AG09309 (cell line): ENCODE data around the gene STK32B.

Experiments
- DNase-seq: peaks from one replicate; pipeline ENCODE4 v3.0.0-alpha.2; 2010; ENCODE audit warnings: low read depth
- H3K4me3 ChIP-seq: 2 replicates; pipeline ENCODE4 v1.5.1; 2011; ENCODE audit warnings: mild to moderate bottlenecking, low read depth, low read length, moderate library complexity; ENCODE audit not compliant: control insufficient read depth
- CTCF ChIP-seq: IDR thresholded peaks from 2 replicates; pipeline ENCODE4 v1.5.1; 2011; ENCODE audit warnings: mild to moderate bottlenecking, low read depth, low read length, inconsistent platforms; ENCODE audit not compliant: insufficient read depth, control insufficient read depth; ENCODE audit errors: missing control alignments

The STK32B gene

GRCh38 chr4:5072948-5073347 is 21.7 kb downstream of the STK32B start:
- no peak overlapping the region for H3K4me3 ChIP-seq
- DNase-seq, result no peak
- TF ChIP-seq CTCF, result no peak

GRCh38 chr4:5078009-5078408 is 26.7 kb downstream of the STK32B start:
- no peak for TF ChIP-seq CTCF
- no peak for DNase-seq

GRCh38 chr4:5079581-5079980 is 28.3 kb downstream of the STK32B start:
- no peak overlapping the region for H3K4me3 ChIP-seq
- TF ChIP-seq CTCF, result no peak
- no peak for DNase-seq

More at GRCh38 chr4:5078009-5078408, 26.7 kb downstream of the STK32B start:
- no peak overlapping the region for H3K4me3 ChIP-seq

- no peak overlapping the region for H3K4me3 ChIP-seq
- no peak for TF ChIP-seq CTCF
- no peak for DNase-seq
Observed at GRCh38 chr4:5081441-5081999, 30.2 kb downstream of the STK32B start.

GRCh38 chr4:5082376-5082775 is 31.1 kb downstream of the STK32B start:
- H3K4me3 ChIP-seq, result no peak overlapping the region
- DNase-seq, result no peak
- no peak for TF ChIP-seq CTCF

GRCh38 chr4:5084911-5085475 is 33.7 kb downstream of the STK32B start:
- TF ChIP-seq CTCF, result no peak
- H3K4me3 ChIP-seq, result no peak overlapping the region
- no peak for DNase-seq
